ENCODE measurements around the gene POLD2.

The POLD2 gene

GRCh38 chr7:44101303-44101965 lies 21.9 kb downstream of the POLD2 start:
- no peak for DNase-seq

- DNase-seq = no peak
Measured at GRCh38 chr7:44100458-44101302, 22.7 kb downstream of the POLD2 start.

GRCh38 chr7:44099669-44100068 lies 23.7 kb downstream of the POLD2 start:
- no peak for DNase-seq

- DNase-seq = no peak
Measured at GRCh38 chr7:44098092-44099068, 25.0 kb downstream of the POLD2 start.

- no peak for DNase-seq
Measured at GRCh38 chr7:44097064-44097932, 26.1 kb downstream of the POLD2 start.

- DNase-seq = no peak
Measured at GRCh38 chr7:44096326-44096881, 26.9 kb downstream of the POLD2 start.

GRCh38 chr7:44095781-44096180 lies 27.6 kb downstream of the POLD2 start:
- DNase-seq = no peak

- DNase-seq = no peak
Measured at GRCh38 chr7:44094883-44095592, 28.3 kb downstream of the POLD2 start.

- no peak for DNase-seq
Measured at GRCh38 chr7:44094365-44094764, 29.0 kb downstream of the POLD2 start.

- no peak for DNase-seq
Measured at GRCh38 chr7:44093102-44093641, 30.2 kb downstream of the POLD2 start.

- DNase-seq = no peak
Measured at GRCh38 chr7:44087911-44088838, 35.2 kb downstream of the POLD2 start.

- DNase-seq = no peak
Measured at GRCh38 chr7:44086627-44087026, 36.7 kb downstream of the POLD2 start.

- DNase-seq = no peak
Measured at GRCh38 chr7:44085546-44085945, 37.8 kb downstream of the POLD2 start.

- DNase-seq = no peak
Measured at GRCh38 chr7:44084701-44085100, 38.6 kb downstream of the POLD2 start.

- no peak for DNase-seq
Measured at GRCh38 chr7:44083796-44084195, 39.6 kb downstream of the POLD2 start.

GRCh38 chr7:44082541-44083207 lies 40.7 kb downstream of the POLD2 start:
- DNase-seq = peak; percentile 93

GRCh38 chr7:44081266-44081748 lies 42.0 kb downstream of the POLD2 start:
- no peak for DNase-seq

GRCh38 chr7:44080686-44081265 lies 42.6 kb downstream of the POLD2 start:
- no peak for DNase-seq

GRCh38 chr7:44080118-44080517 lies 43.2 kb downstream of the POLD2 start:
- no peak for DNase-seq

Measured in NCI-H1417 treated with DMSO at 0.1 percent for 48 hours (cell line).